GM12873 (cell line): ENCODE data around the gene IL5RA.

Experiments used
- TF ChIP-seq, protein P1 (sequence below): IDR thresholded peaks from 2 replicates; pipeline ENCODE4 v1.5.1; 2012; ENCODE audit warnings: low read depth, mild to moderate bottlenecking, moderate library complexity, low read length, control low read depth; ENCODE audit not compliant: insufficient read depth; ENCODE audit errors: missing control alignments

The IL5RA gene

DNA sequence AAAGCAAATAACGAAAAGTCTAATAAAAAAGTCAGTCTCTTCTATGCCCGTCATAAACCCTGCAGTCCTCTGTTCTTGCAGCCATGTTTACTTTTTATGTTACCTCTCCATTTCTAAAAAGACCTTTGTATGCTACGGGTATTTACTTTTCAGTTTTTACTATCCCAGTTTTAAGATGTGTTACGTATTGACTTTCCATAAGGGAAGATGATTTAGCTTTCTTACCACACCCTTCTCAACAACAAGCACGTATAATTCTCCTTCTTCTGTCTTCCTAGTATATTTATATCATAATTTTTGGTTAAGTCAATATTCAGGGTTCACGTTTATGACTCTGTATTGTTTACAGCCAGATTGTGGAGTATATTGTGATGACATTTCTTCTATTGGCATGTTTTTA is 27.4 kb upstream of the IL5RA start:
- TF ChIP-seq, protein P1, sequence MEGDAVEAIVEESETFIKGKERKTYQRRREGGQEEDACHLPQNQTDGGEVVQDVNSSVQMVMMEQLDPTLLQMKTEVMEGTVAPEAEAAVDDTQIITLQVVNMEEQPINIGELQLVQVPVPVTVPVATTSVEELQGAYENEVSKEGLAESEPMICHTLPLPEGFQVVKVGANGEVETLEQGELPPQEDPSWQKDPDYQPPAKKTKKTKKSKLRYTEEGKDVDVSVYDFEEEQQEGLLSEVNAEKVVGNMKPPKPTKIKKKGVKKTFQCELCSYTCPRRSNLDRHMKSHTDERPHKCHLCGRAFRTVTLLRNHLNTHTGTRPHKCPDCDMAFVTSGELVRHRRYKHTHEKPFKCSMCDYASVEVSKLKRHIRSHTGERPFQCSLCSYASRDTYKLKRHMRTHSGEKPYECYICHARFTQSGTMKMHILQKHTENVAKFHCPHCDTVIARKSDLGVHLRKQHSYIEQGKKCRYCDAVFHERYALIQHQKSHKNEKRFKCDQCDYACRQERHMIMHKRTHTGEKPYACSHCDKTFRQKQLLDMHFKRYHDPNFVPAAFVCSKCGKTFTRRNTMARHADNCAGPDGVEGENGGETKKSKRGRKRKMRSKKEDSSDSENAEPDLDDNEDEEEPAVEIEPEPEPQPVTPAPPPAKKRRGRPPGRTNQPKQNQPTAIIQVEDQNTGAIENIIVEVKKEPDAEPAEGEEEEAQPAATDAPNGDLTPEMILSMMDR = no peak

GRCh38 chr3:3134750-3135448 is 24.7 kb upstream of the IL5RA start:
- TF ChIP-seq, protein P1 = no peak

- TF ChIP-seq, protein P1 = no peak
These were observed 23.3 kb upstream of the IL5RA start for GRCh38 chr3:3133500-3133899.

- TF ChIP-seq, protein P1 = no peak
These were observed 19.4 kb upstream of the IL5RA start for GRCh38 chr3:3129579-3129978.

- TF ChIP-seq, protein P1 = no peak
These were observed 17.3 kb upstream of the IL5RA start for GRCh38 chr3:3127432-3128010.

DNA sequence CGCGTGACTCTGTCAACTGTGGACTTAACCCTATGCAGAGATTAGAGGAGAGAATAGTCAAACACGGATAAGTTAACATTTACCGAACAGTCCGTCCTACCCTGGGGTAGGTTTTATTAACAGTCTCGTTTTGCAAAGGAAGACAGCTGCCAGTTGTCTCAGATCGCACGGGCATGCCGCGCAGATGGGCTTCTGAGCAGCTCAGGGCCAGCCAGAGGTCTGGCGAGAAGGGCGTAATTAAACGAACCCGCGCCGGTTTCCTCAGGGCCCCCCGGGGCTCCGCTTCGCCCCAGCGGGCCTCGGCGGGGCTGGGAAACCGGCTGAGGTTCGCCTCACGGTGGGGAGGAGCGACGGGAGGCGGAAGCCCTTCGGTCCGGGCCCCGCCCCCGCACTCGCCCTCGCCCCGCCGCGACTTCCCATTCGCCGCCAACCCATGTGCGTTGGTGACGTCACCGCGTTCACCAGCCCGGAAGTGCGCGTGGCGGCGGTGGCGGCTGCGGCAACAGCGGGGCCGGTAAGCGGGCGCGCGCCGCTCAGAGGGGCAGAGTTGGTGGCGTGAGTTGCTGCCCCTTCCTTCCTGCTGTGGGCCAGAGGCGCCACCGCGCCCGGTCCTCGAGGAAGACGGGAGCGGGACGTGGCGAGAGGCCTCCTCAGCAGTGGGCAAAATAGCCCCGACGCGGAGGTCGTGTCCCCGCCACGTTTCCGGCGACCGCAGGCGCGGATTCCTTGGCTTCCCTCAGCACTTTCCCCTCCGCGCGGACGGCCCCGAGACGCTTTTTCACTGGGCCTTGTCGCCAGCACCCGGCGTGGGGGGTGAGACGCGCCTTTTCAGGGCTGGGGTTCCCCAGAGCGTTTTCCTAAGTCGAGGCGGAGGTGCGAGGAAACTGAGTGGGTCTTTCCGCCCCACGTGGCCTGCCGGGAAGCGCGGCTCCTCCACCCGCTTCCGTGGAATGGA is 16.6 kb upstream of the IL5RA start, which contains the start of gene TRNT1:
Gene TRNT1 (plus strand): TSS at position 464 of the 955 bp plus-strand sequence. CDS start 2,101 bp downstream, outside the sequence.
- TF ChIP-seq, protein P1 = no peak

DNA sequence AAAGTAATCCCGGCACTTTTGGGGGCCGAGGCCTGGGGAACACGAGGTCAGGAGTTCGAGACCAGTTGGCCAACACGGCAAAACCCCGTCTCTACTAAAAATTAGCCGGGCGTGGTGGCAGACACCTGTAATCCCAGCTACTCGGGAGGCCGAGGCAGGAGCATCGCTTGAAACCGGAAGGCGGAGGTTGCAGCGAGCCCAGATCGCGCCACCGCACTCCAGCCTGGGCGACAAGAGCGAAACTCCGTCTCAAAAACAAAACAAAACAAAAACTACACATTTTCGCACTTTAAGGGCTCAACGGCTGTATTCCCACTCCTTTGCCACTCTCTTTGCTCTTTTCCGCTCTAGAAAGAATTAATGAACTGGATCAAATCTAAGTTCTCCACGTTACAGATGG is 15.8 kb upstream of the IL5RA start:
- TF ChIP-seq, protein P1 = no peak
